ENCODE results near the gene SMC3.

DNA sequence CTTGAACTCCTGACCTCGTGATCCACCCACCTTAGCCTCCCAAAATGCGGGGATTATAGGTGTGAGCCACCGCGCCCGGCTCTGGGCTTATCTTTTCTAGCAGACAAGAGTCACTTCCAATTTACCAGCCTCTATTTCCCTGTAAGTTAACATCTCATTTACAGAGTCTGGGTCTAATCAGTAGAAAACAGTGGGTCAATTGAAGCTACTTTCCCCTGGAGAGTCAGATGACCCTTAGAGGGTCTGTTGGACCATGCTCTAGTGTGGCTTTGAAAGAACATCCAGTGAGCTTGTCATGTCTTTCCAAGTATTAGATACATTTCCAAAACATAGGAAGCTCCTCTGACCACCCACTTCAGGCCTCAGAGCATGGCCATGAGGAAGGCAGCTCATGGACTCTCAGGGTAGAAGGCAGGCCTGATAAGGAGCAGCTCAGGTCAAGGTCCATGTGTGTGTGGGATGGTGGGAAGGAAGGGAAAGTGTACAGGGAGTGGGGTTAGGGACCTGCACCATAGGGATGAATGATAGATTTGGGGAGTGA, 49.1 kb downstream of the SMC3 start:
- TF ChIP-seq POLR2A (IDR thresholded peaks at IDR 0.05; ENCODE audit: low read length) (no peak), GATA1 (IDR thresholded peaks at IDR 0.05; ENCODE audit: low read depth, low read length) (no peak)

All from erythroblast (primary cell).